Suprapubic skin (tissue), 4 donors: ENCODE measurements around the gene R3HDML. TPM values are rescaled to one million over a fixed set of nuclear protein-coding genes. Genes with fewer than 3 reads are reported as not detected.

ENCODE experiments used
- DNase-seq, 2 donors: peaks; one replicate each; pipeline ENCODE4 v3.0.0-alpha.2; 2019; ENCODE audit warnings: low spot score in 2 of 2
- H3K27ac ChIP-seq: fragments of 200-600 bp; sonication (generic); one replicate; pipeline ENCODE4 v1.5.1; 2019
- H3K27me3 ChIP-seq: fragments of 200-600 bp; sonication (generic); one replicate; pipeline ENCODE4 v1.5.1; 2019
- H3K36me3 ChIP-seq: fragments of 200-600 bp; sonication (generic); one replicate; pipeline ENCODE4 v1.5.1; 2019
- H3K4me1 ChIP-seq: fragments of 200-600 bp; sonication (generic); one replicate; pipeline ENCODE4 v1.5.1; 2019
- H3K4me3 ChIP-seq: fragments of 200-600 bp; sonication (generic); one replicate; pipeline ENCODE4 v1.5.1; 2019; ENCODE audit warnings: mild to moderate bottlenecking
- H3K9me3 ChIP-seq: fragments of 200-600 bp; sonication (generic); one replicate; pipeline ENCODE4 v1.5.1; 2019
- CTCF ChIP-seq, 2 donors: fragments of 200-600 bp in 1 of 2; fragments of 450-650 bp in 1 of 2; sonication (generic) in 1 of 2; IDR thresholded peaks; one replicate each; pipeline ENCODE4 v1.5.1; 2016 to 2019; ENCODE audit warnings: antibody characterized with exemption in 2 of 2, mild to moderate bottlenecking in 1 of 2, moderate library complexity in 1 of 2
- EP300 ChIP-seq: sonication (generic); formaldehyde crosslinking; IDR thresholded peaks from one replicate; pipeline ENCODE4 v1.6.1; 2017; ENCODE audit warnings: antibody characterized with exemption
- POLR2A ChIP-seq, 2 donors: fragments of 450-650 bp; IDR thresholded peaks; one replicate each; pipeline ENCODE4 v1.6.1; 2017; ENCODE audit warnings: antibody characterized with exemption in 2 of 2, mild to moderate bottlenecking in 2 of 2, moderate library complexity in 2 of 2
- POLR2AphosphoS5 ChIP-seq, 3 donors: sonication (generic); formaldehyde crosslinking; IDR thresholded peaks; one replicate each; pipeline ENCODE4 v1.6.1; 2017; ENCODE audit warnings: antibody characterized with exemption in 3 of 3
- WGBS: methylation state at CpG from one replicate; pipeline ENCODE4 v1.1.5; 2018; 5-methylcytosine and 5-hydroxymethylcytosine counted together
- total RNA-seq, 4 donors: library from RNA; depleted of rRNA; stranded (reverse); fragments of >200 nt; gene quantifications; one replicate each; pipeline ENCODE4 v1.1.0, GENCODE V29; 2016

Gene R3HDML
- total RNA-seq, 4 donors from 2014 or later = not detected

GRCh38 chr20:44357020-44357419, 20.2 kb downstream of the R3HDML start:
- H3K36me3 ChIP-seq = no peaks in the 10 kb centered on the region
- whole genome bisulfite sequencing = 62% methylated on average over 2 of the region's 2 CpGs
- peaks cover 19% of the 10 kb centered on the region for H3K27me3 ChIP-seq
- no peak overlapping the region for H3K4me3 ChIP-seq
- no peak for DNase-seq
- no peaks in the 10 kb centered on the region for H3K4me1 ChIP-seq
- no peaks in the 10 kb centered on the region for H3K9me3 ChIP-seq
- no peak for TF ChIP-seq EP300
- no peak overlapping the region for H3K27ac ChIP-seq

GRCh38 chr20:44357555-44358125, 20.8 kb downstream of the R3HDML start:
- no peak for TF ChIP-seq CTCF (IDR thresholded peaks at IDR 0.05)
- Histone ChIP-seq H3K36me3 (no peaks in the 10 kb centered on the region), H3K9me3 (no peaks in the 10 kb centered on the region), H3K27ac (no peak overlapping the region), H3K4me3 (no peak overlapping the region), H3K4me1 (no peaks in the 10 kb centered on the region), H3K27me3 (peaks cover 18% of the 10 kb centered on the region)
- 40% methylated on average over 4 of the region's 4 CpGs for WGBS
- DNase-seq = no peak

- 95% methylated on average over 8 of the region's 8 CpGs for WGBS
- Histone ChIP-seq H3K4me1 (no peaks in the 10 kb centered on the region), H3K9me3 (no peaks in the 10 kb centered on the region), H3K27ac (no peak overlapping the region), H3K4me3 (no peak overlapping the region), H3K27me3 (peaks cover 12% of the 10 kb centered on the region), H3K36me3 (no peaks in the 10 kb centered on the region)
- DNase-seq = no peak
- TF ChIP-seq CTCF (IDR thresholded peaks at IDR 0.05) (no peak), POLR2A (IDR thresholded peaks at IDR 0.05) (no peak), EP300 (no peak), POLR2AphosphoS5 (IDR thresholded peaks at IDR 0.05) (no peak)
These were observed 21.9 kb downstream of the R3HDML start for GRCh38 chr20:44358776-44359175.

- TF ChIP-seq POLR2A (IDR thresholded peaks at IDR 0.05) (no peak), EP300 (no peak), CTCF (IDR thresholded peaks at IDR 0.05) (no peak), POLR2AphosphoS5 (IDR thresholded peaks at IDR 0.05) (no peak)
- H3K4me3 ChIP-seq = no peak overlapping the region
- no peaks in the 10 kb centered on the region for H3K9me3 ChIP-seq
- DNase-seq = no peak
- H3K27ac ChIP-seq = no peak overlapping the region
- H3K4me1 ChIP-seq = no peaks in the 10 kb centered on the region
- H3K27me3 ChIP-seq = peaks cover 7% of the 10 kb centered on the region
- no peaks in the 10 kb centered on the region for H3K36me3 ChIP-seq
These were observed 23.4 kb downstream of the R3HDML start for GRCh38 chr20:44360221-44360620.

GRCh38 chr20:44361021-44361420, 24.2 kb downstream of the R3HDML start:
- Histone ChIP-seq H3K4me1 (no peaks in the 10 kb centered on the region), H3K4me3 (no peak overlapping the region), H3K27ac (no peak overlapping the region), H3K36me3 (no peaks in the 10 kb centered on the region), H3K9me3 (no peaks in the 10 kb centered on the region), H3K27me3 (peaks cover under 1% of the 10 kb centered on the region)
- DNase-seq = no peak
- 59% methylated on average over 3 of the region's 3 CpGs for WGBS
- no peak for TF ChIP-seq CTCF (IDR thresholded peaks at IDR 0.05)
- TF ChIP-seq POLR2A (IDR thresholded peaks at IDR 0.05) = no peak
- no peak for TF ChIP-seq EP300
- TF ChIP-seq POLR2AphosphoS5 (IDR thresholded peaks at IDR 0.05) = no peak

- Histone ChIP-seq H3K27me3 (no peaks in the 10 kb centered on the region), H3K36me3 (no peaks in the 10 kb centered on the region), H3K4me1 (no peaks in the 10 kb centered on the region), H3K4me3 (no peak overlapping the region), H3K27ac (no peak overlapping the region), H3K9me3 (no peaks in the 10 kb centered on the region)
- TF ChIP-seq POLR2A (IDR thresholded peaks at IDR 0.05) = no peak
- TF ChIP-seq POLR2AphosphoS5 (IDR thresholded peaks at IDR 0.05) = no peak
- no peak for TF ChIP-seq EP300
- TF ChIP-seq CTCF (IDR thresholded peaks at IDR 0.05) = no peak
- DNase-seq = no peak
- 61% methylated on average over 4 of the region's 4 CpGs for WGBS
These were observed 25.7 kb downstream of the R3HDML start for GRCh38 chr20:44362466-44362940.
